Panc1 (cell line): Measurements from ENCODE around the gene MACO1. TPM values are rescaled to one million over a fixed set of nuclear protein-coding genes. Genes with fewer than 3 reads are reported as not detected.
"Not testable (repeated sequence)": the region's sequence is repeated elsewhere in the genome, so short reads cannot be mapped to it uniquely, and the experiment has no call there.

Experiments
- ATAC-seq: fragments of 200-7000 bp; cut with Tn5 transposase; 2 replicates; pipeline ENCODE4 v1.9.1; 2020; ENCODE audit warnings: mild to moderate bottlenecking, moderate library complexity
- BruUV-seq: library from RNA; stranded (reverse); fragments of 400-500 nt; replicated peaks from 2 replicates; lab custom pipeline; 2021; lab: Mats Ljungman, UMichigan
- CTCF ChIA-PET: fragments of 300-600 bp; sonication (Branson Sonifier 250); formaldehyde crosslinking; loops from one replicate; lab custom pipeline; 2022; ENCODE audit warnings: antibody characterized with exemption; lab: Charles Lee
- POLR2A ChIA-PET: fragments of 300-600 bp; sonication (Branson Sonifier 250); formaldehyde crosslinking; loops from one replicate; lab custom pipeline; 2022; ENCODE audit warnings: antibody characterized with exemption; lab: Charles Lee
- DNase-seq: peaks from one replicate; pipeline ENCODE4 v3.0.0-alpha.2; 2010; ENCODE audit warnings: low read depth, low spot score
- H3K27ac ChIP-seq: 2 replicates; pipeline ENCODE4 v1.5.1; 2011; ENCODE audit warnings: mild to moderate bottlenecking, low read length, inconsistent platforms
- H3K27me3 ChIP-seq: fragments of 200-500 bp; sonication (Bioruptor generic); 2 replicates; pipeline ENCODE4 v1.6.0; 2014; ENCODE audit warnings: low read length, inconsistent platforms; ENCODE audit not compliant: control insufficient read depth, insufficient read depth
- H3K36me3 ChIP-seq: fragments of 200-500 bp; sonication (Bioruptor generic); 2 replicates; pipeline ENCODE4 v1.5.1; 2014; ENCODE audit warnings: inconsistent platforms, mild to moderate bottlenecking, low read length, moderate library complexity; ENCODE audit not compliant: control insufficient read depth, insufficient read depth
- H3K4me1 ChIP-seq: 2 replicates; pipeline ENCODE4 v1.5.1; 2011; ENCODE audit warnings: inconsistent platforms, mild to moderate bottlenecking, low read length, moderate library complexity; ENCODE audit not compliant: control insufficient read depth, insufficient read depth
- H3K4me3 ChIP-seq, 2 experiments: 2 replicates each; pipeline ENCODE4 v1.5.1; 2011 to 2012; ENCODE audit warnings: low read depth in 2 of 2, low read length in 2 of 2, mild to moderate bottlenecking in 2 of 2, inconsistent platforms in 1 of 2, moderate library complexity in 1 of 2
- H3K9me3 ChIP-seq: fragments of 200-500 bp; sonication (Bioruptor generic); 2 replicates; pipeline ENCODE4 v1.5.1; 2014; ENCODE audit warnings: low read depth, mild to moderate bottlenecking, inconsistent platforms, low read length, moderate library complexity; ENCODE audit not compliant: control insufficient read depth, insufficient read depth
- CTCF ChIP-seq: fragments of 450-650 bp; IDR thresholded peaks from 2 replicates; pipeline ENCODE4 v1.5.1; 2017; ENCODE audit warnings: mild to moderate bottlenecking
- POLR2AphosphoS5 ChIP-seq: IDR thresholded peaks from 2 replicates; pipeline ENCODE4 v1.6.1; 2012; ENCODE audit warnings: mild to moderate bottlenecking, low read depth, low read length, moderate library complexity
- REST ChIP-seq, 2 experiments: IDR thresholded peaks; 2 replicates each; pipeline ENCODE4 v1.6.1; 2011 to 2012; ENCODE audit warnings: low read depth in 2 of 2, control low read depth in 1 of 2, low read length in 1 of 2, mild to moderate bottlenecking in 1 of 2, moderate library complexity in 1 of 2; ENCODE audit not compliant: insufficient read depth in 1 of 2
- SIN3A ChIP-seq: IDR thresholded peaks from 2 replicates; pipeline ENCODE4 v1.6.1; 2012; ENCODE audit warnings: low read depth, mild to moderate bottlenecking, low read length, moderate library complexity, borderline replicate concordance; ENCODE audit not compliant: insufficient read depth
- TCF7L2 ChIP-seq: IDR thresholded peaks from 2 replicates; pipeline ENCODE4 v1.6.1; 2011; ENCODE audit warnings: mild to moderate bottlenecking, low read depth, low read length, inconsistent platforms
- in situ Hi-C: cut with HindIII; loops from 2 replicates; pipeline ENCODE4 v1.10.0; 2016; ENCODE audit warnings: low sequenced_read_pairs, low pct_unique_long_range_greater_than_20kb
- intact Hi-C: fragments of 100-400 bp; cut with micrococcal nuclease; formaldehyde crosslinking; loops from one replicate; pipeline ENCODE4 v1.10.0; 2022; ENCODE audit not compliant: unreplicated experiment
- total RNA-seq: library from RNA; stranded (reverse); gene quantifications from one replicate; pipeline ENCODE4 v1.2.1, GENCODE V29; 2021; ENCODE audit not compliant: unreplicated experiment

MACO1 gene
- total RNA-seq, 1 experiment from 2014 or later = 16.5 TPM

GRCh38 chr1:25460020-25460419 lies 29.3 kb downstream of the MACO1 start:
- ATAC-seq (no peak), DNase-seq (no peak)
- Histone ChIP-seq H3K36me3 (no peaks in the 10 kb centered on the region), H3K9me3 (no peaks in the 10 kb centered on the region), H3K27me3 (no peaks in the 10 kb centered on the region), H3K4me3 (no peak overlapping the region), H3K27ac (no peak overlapping the region), H3K4me1 (no peaks in the 10 kb centered on the region)
- POLR2A ChIA-PET = interaction anchor here (0.7 kb wide), 1 partner anchor 155 kb away, joined by 4 read pairs; no protein-coding TSS in a partner anchor
- BruUV-seq = no TSS peak
- TF ChIP-seq CTCF (no peak), SIN3A (no peak), POLR2AphosphoS5 (no peak), TCF7L2 (no peak), REST (IDR thresholded peaks at IDR 0.05; ENCODE audit: insufficient read depth in 1 of 2, low read depth in 2 of 2, low read length in 1 of 2) (no peak)
- CTCF ChIA-PET = no interaction called here
- in situ Hi-C loops = no loop called here
- intact Hi-C loops = no loop called here

DNA sequence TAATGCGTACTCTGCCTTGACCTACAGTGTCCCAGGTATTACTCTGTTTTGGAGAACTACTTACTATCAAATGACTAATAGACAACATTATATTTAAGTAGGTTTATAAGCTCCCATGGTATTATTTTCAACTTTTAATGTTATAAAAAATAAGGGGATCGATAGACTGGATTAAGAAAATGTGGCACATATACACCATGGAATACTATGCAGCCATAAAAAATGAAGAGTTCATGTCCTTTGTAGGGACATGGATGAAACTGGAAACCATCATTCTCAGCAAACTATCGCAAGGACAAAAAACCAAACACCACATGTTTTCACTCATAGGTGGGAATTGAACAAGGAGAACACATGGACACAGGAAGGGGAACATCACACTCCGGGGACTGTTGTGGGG lies 30.1 kb downstream of the MACO1 start:
- POLR2A ChIA-PET, H3K27ac ChIP-seq, BruUV-seq, in situ Hi-C loops, H3K9me3 ChIP-seq, H3K27me3 ChIP-seq, ATAC-seq, CTCF ChIA-PET, H3K4me1 ChIP-seq, DNase-seq, H3K36me3 ChIP-seq, intact Hi-C loops, H3K4me3 ChIP-seq: not testable (repeated sequence)

- no peak for ATAC-seq
- no TSS peak for BruUV-seq
- ChIA-PET POLR2A (interaction anchor here (0.5 kb wide), 1 partner anchor 13 kb away, joined by 5 read pairs; no protein-coding TSS in a partner anchor), CTCF (no interaction called here)
- Histone ChIP-seq H3K36me3 (no peaks in the 10 kb centered on the region), H3K27ac (no peak overlapping the region), H3K4me3 (no peak overlapping the region), H3K4me1 (no peaks in the 10 kb centered on the region), H3K9me3 (no peaks in the 10 kb centered on the region), H3K27me3 (no peaks in the 10 kb centered on the region)
- intact Hi-C loops = no loop called here
- no peak for TF ChIP-seq TCF7L2
- in situ Hi-C loops = no loop called here
- DNase-seq = no peak
These were observed 31.2 kb downstream of the MACO1 start for GRCh38 chr1:25461849-25462248.
